HEK293T (cell line): ENCODE measurements around the gene C12orf76.

Experiments used
- ARNT ChIP-seq: fragments of 450-650 bp; IDR thresholded peaks from 2 replicates; pipeline ENCODE4 v1.6.1; 2017; ENCODE audit warnings: mild to moderate bottlenecking
- BHLHE40 ChIP-seq: fragments of 450-650 bp; IDR thresholded peaks from 2 replicates; pipeline ENCODE4 v1.6.1; 2016; ENCODE audit warnings: mild to moderate bottlenecking, moderate library complexity, borderline replicate concordance
- ELF4 ChIP-seq: fragments of 450-650 bp; IDR thresholded peaks from 2 replicates; pipeline ENCODE4 v1.6.1; 2017; ENCODE audit warnings: antibody characterized with exemption
- FOXK2 ChIP-seq: fragments of 450-650 bp; IDR thresholded peaks from 2 replicates; pipeline ENCODE4 v1.6.1; 2016; ENCODE audit warnings: mild to moderate bottlenecking
- FOXM1 ChIP-seq: fragments of 450-650 bp; IDR thresholded peaks from 2 replicates; pipeline ENCODE4 v1.6.1; 2017; ENCODE audit warnings: mild to moderate bottlenecking, borderline replicate concordance
- HDGF ChIP-seq: fragments of 450-650 bp; IDR thresholded peaks from 2 replicates; pipeline ENCODE4 v1.6.1; 2017; ENCODE audit warnings: antibody characterized with exemption, borderline replicate concordance
- LEF1 ChIP-seq: fragments of 450-650 bp; IDR thresholded peaks from 2 replicates; pipeline ENCODE4 v1.6.1; 2017; ENCODE audit warnings: mild to moderate bottlenecking, borderline replicate concordance
- NFRKB ChIP-seq: fragments of 450-650 bp; IDR thresholded peaks from 2 replicates; pipeline ENCODE4 v1.6.1; 2016; ENCODE audit warnings: mild to moderate bottlenecking, moderate library complexity
- PKNOX1 ChIP-seq: fragments of 450-650 bp; IDR thresholded peaks from 2 replicates; pipeline ENCODE4 v1.6.1; 2016
- SUZ12 ChIP-seq: fragments of 450-650 bp; IDR thresholded peaks from 2 replicates; pipeline ENCODE4 v1.6.1; 2016; ENCODE audit warnings: mild to moderate bottlenecking
- TARDBP ChIP-seq: fragments of 450-650 bp; IDR thresholded peaks from 2 replicates; pipeline ENCODE4 v1.6.1; 2016

DNA sequence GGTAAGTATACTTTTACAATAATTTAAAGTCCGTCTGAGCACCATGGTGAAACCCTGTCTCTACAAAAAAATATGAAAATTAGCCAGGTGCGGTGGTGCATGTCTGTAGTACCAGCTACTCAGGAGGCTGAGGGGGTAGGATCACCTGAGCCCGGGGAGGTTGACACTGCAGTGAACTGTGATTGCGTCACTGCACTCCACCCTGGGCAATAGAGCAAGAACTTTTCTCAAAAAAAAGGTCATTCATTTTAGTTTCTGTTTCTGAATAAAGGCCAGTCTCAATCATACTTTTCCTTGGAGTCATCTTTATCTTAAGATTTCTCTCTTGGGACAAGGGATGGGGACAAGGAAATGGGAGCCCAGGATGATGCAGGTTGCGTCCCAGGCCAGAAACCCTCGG lies 36.2 kb downstream of the C12orf76 start:
- TF ChIP-seq SUZ12 = no peak
- no peak for TF ChIP-seq FOXK2
- TF ChIP-seq FOXM1 = no peak
- TF ChIP-seq ELF4 = no peak
- TF ChIP-seq LEF1 = no peak
- no peak for TF ChIP-seq PKNOX1
- TF ChIP-seq HDGF = no peak
- no peak for TF ChIP-seq ARNT
- no peak for TF ChIP-seq NFRKB
- no peak for TF ChIP-seq TARDBP
- no peak for TF ChIP-seq BHLHE40
